ENCODE data around the gene ZBTB43.

- TF ChIP-seq, protein P1, sequence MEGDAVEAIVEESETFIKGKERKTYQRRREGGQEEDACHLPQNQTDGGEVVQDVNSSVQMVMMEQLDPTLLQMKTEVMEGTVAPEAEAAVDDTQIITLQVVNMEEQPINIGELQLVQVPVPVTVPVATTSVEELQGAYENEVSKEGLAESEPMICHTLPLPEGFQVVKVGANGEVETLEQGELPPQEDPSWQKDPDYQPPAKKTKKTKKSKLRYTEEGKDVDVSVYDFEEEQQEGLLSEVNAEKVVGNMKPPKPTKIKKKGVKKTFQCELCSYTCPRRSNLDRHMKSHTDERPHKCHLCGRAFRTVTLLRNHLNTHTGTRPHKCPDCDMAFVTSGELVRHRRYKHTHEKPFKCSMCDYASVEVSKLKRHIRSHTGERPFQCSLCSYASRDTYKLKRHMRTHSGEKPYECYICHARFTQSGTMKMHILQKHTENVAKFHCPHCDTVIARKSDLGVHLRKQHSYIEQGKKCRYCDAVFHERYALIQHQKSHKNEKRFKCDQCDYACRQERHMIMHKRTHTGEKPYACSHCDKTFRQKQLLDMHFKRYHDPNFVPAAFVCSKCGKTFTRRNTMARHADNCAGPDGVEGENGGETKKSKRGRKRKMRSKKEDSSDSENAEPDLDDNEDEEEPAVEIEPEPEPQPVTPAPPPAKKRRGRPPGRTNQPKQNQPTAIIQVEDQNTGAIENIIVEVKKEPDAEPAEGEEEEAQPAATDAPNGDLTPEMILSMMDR (IDR thresholded peaks at IDR 0.05; ENCODE audit: borderline replicate concordance, extremely low read depth, low read length, poor library complexity, severe bottlenecking) = no peak
- TF ChIP-seq EZH2 (IDR thresholded peaks at IDR 0.05; ENCODE audit: borderline replicate concordance, low read depth, low read length, severe bottlenecking) = no peak
Measured at GRCh38 chr9:126796758-126797157, 8.1 kb upstream of the ZBTB43 start.
